NCI-H345 treated with DMSO at 0.1 percent for 48 hours (cell line): ENCODE measurements around the gene STT3B.
"Not testable (repeated sequence)": the region's sequence is repeated elsewhere in the genome, so short reads cannot be mapped to it uniquely, and the experiment has no call there.

Experiments used
- DNase-seq: peaks from one replicate; lab custom pipeline; 2025; ENCODE audit not compliant: unreplicated experiment; lab: John Stamatoyannopoulos, UW

The STT3B gene

GRCh38 chr3:31532587-31533168 lies at the start of gene STT3B:
TSS of gene STT3B (plus strand) at chr3:31532925. CDS start at chr3:31532999, 74 bp downstream.
- no peak for DNase-seq

- DNase-seq: no peak
Measured at GRCh38 chr3:31483776-31484175, 48.9 kb upstream of the STT3B start.

- DNase-seq: no peak
Measured at GRCh38 chr3:31485196-31485595, 47.5 kb upstream of the STT3B start.

GRCh38 chr3:31486865-31487533 lies 45.7 kb upstream of the STT3B start:
- no peak for DNase-seq

- no peak for DNase-seq
Measured at GRCh38 chr3:31488475-31489017, 44.2 kb upstream of the STT3B start.

- DNase-seq: no peak
Measured at GRCh38 chr3:31490502-31490901, 42.2 kb upstream of the STT3B start.

GRCh38 chr3:31491660-31492059 lies 41.1 kb upstream of the STT3B start:
- DNase-seq: no peak

- no peak for DNase-seq
Measured at GRCh38 chr3:31493149-31493548, 39.6 kb upstream of the STT3B start.

- DNase-seq: no peak
Measured at GRCh38 chr3:31495971-31496665, 36.6 kb upstream of the STT3B start.

DNA sequence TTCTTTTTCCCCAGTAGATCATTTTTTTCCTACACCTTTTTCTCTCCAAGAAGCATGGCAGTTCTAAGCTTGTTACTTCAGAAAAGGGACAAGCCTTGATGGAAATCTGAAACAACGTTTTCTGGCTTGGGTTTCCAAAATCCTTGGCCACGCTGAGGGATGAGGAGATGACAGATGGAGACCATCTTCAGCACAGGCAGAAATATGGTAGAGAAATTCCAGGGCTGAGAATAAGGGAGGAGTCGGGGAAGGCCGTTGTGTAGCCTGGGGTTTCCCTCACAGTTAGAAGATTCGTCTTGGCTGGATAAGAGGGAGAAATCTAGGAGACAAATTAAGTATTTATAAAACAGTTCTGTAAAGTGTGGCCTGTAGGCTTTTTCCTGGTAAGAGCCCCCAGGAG lies 33.9 kb upstream of the STT3B start:
- no peak for DNase-seq

DNA sequence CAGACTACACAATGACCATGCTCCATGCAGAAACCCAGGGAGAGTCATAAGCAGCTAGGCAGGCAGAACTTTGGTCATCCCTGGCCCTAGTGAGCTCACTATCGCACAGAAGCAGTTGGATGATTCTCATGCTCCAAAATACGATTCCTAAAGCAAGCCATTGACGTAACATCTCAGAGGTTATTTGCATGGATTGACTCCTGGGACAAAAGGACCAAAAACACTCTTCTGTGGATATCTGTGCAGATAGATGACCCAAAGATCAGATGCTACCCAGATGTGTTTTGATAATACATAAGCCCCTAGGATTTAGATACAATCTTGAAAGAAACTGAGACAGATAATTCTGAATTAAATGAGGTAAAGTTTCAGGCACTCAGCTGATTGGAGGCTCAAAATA lies 33.4 kb upstream of the STT3B start:
- DNase-seq: no peak

- DNase-seq: no peak
Measured at GRCh38 chr3:31502803-31503221, 29.9 kb upstream of the STT3B start.

- no peak for DNase-seq
Measured at GRCh38 chr3:31503456-31503855, 29.3 kb upstream of the STT3B start.

DNA sequence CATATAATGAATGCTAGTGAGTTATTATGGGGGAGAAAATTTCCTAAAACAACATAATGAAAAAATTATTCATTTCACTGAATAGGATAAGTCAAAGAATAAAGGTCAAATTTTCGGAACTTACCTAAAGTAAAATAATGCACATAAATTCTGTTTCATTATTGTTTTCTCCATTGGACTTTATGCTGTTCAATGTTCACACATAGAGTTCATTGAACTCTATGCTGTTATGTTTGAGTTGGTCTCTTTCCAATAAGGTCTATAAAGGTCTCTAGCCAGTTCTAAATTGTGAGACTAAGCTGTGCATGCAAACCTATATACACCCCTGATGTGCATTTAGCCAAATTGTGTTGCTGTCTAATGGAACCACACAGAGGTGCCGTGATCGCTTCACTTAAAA lies 28.5 kb upstream of the STT3B start:
- no peak for DNase-seq

DNA sequence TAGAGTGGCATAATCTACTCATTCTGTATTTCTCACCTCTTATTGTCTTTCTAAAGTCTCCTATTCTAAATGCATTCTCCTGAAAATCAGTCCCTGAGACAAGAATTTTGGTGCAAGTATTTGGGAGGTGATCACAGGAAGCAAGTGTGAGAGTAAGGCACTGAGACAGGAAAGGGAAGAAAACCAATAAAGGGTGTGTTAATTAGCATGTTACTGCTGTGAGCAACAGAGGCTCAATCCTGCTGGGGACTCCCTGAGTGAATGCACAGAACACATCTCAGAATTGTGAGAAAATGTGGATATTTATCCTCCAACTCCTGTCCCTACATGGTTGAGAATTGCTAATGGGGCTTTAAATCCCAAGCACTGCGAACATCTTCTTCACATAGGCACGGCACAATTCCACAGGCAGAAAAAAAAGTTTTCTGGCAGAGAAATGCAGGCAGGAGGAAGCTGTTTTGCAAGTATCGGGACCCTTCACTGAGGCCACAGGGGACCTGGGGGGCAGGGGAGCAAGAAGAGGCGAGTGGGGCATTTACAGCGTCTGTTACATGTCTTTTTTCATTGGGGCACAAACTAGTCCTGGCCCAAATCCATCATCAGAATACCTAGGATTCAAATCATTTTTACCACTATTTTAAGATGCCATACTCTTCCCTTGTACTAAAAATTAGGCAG lies 27.2 kb upstream of the STT3B start:
- no peak for DNase-seq

- DNase-seq: not testable (repeated sequence)
Measured at GRCh38 chr3:31506515-31506914, 26.2 kb upstream of the STT3B start.

GRCh38 chr3:31508452-31509146 lies 24.1 kb upstream of the STT3B start:
- no peak for DNase-seq

DNA sequence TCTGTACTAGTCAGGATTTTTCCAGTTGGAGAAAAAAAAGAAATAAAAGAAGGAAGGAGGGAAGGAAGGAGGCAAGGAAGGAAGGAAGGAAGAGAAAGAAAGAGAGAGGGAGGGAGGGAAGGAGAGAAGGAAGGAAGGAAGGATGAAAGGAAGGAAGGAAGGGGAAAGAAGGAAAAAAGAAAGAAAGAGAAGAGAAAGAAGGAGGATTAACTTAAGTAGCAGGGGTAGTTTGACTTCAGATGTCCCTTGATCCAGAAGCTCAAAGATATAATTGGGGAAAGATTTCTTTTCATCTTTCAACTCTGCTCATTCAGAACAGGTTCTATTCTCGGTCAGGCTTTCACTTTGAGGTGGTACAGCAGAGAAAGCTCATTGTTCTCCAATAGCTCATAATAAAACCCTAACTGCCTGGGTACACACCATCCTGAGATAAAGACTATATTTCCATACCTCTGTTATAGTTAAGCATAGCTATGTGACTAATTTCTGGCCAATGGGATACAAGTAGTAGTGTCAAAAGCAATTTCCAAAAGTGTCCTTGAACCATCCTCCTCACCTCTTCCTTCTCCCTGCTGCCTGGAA lies 23.5 kb upstream of the STT3B start:
- no peak for DNase-seq

DNA sequence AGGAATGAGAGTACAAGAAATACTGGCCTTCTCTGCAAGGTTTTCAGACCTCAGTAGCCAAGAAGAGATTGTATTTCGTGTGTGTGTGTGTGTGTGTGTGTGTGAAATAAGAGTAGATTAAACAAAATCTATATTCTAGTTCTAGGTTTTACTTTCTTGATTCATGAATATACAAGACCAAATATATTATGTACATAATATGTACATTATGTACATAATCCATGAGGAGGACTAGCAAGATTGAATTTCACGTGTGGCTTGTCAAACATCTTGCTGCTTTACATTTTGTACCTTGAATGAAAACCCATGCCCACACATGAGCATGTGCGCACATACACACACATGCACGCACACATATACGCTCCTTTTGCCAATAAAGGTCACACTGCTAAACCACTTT lies 18.2 kb upstream of the STT3B start:
- no peak for DNase-seq

DNA sequence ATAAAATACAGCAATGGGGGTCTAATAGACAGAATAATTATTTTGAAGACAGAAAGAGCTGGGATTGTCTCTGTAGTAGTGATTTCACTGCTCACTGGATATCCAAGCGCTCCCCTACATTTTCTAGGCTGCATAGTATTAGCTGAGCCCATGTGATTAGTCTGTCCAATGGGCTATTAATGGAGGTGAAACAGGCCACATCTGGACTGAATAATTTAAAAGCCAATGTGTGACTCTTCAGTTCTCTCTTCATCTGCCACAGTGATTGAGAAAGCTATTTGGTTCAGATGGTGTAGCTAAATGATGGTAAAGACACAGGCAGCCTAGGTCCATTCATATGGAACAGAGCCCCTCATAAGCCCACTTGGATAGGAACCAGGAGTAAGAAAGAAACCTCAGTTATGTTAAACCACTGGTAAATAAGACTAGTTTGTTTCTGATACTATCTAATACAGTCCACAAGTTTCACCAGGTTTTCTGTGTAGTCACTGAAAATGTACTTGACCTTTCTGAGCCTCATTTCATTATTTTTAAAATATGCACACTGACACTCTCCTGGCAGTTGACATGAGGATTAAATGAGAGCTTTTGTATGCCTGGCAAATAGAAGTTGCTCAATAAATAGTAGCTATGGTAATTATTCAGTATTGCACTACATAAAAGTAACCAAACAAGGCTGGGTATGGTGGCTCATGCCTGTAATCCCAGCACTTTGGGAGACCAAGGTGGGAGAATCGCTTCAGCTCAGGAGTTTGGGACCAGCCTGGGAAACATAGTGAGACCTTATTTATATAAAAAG lies 17.0 kb upstream of the STT3B start:
- no peak for DNase-seq
